ENCODE measurements around the gene SOX9.

- TF ChIP-seq CTCF (conservative IDR thresholded peaks at IDR 0.05 in 1 of 2, IDR thresholded peaks at IDR 0.05 in 1 of 2; ENCODE audit: extremely low read depth in 1 of 2, insufficient read depth in 1 of 2, low read depth in 1 of 2, low read length in 2 of 2), result no peak
- TF ChIP-seq EZH2 (IDR thresholded peaks at IDR 0.05; ENCODE audit: borderline replicate concordance, low read length), result no peak
Observed at GRCh38 chr17:72126575-72127486, 6.0 kb downstream of the SOX9 start.
